HG02852 (cell line): ENCODE measurements around the gene ADARB2.

ENCODE experiments used
- ATAC-seq: cut with Tn5 transposase; IDR thresholded peaks from one replicate; pipeline ENCODE4 v1.9.1; 2021; ENCODE audit warnings: mild to moderate bottlenecking, moderate library complexity; ENCODE audit not compliant: unreplicated experiment

ADARB2 gene

DNA sequence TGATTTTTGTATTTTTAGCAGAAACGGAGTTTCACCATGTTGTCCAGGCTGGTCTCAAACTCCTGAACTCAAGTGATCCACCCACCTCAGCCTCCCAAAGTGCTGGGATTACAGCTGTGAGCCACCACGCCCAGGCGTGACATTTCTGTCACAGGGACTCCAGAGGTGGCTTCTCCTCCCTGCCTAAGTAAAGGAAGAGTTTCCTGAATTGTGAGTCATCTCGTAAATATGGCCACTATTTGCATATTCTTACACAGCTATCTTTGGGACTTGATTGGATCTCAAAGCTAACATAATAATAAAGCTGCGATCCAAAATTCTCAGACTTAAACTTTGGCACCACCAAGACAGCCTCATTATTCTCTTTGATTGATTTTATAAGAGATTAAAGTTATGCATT, 50.1 kb downstream of the ADARB2 start:
- ATAC-seq, result no peak

DNA sequence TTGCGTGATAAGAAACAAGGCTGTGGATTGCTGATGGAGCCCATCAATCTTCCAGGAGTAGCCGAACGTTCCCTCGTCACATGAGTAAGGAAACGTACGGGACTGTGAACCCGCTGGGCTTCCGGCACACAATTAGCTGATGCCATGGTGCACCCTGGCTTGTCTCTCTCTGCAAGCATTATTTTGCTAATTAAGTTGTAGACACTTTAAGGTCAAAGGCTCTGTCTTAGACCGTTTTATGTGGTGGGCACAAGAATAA, 50.9 kb downstream of the ADARB2 start:
- ATAC-seq, result no peak

DNA sequence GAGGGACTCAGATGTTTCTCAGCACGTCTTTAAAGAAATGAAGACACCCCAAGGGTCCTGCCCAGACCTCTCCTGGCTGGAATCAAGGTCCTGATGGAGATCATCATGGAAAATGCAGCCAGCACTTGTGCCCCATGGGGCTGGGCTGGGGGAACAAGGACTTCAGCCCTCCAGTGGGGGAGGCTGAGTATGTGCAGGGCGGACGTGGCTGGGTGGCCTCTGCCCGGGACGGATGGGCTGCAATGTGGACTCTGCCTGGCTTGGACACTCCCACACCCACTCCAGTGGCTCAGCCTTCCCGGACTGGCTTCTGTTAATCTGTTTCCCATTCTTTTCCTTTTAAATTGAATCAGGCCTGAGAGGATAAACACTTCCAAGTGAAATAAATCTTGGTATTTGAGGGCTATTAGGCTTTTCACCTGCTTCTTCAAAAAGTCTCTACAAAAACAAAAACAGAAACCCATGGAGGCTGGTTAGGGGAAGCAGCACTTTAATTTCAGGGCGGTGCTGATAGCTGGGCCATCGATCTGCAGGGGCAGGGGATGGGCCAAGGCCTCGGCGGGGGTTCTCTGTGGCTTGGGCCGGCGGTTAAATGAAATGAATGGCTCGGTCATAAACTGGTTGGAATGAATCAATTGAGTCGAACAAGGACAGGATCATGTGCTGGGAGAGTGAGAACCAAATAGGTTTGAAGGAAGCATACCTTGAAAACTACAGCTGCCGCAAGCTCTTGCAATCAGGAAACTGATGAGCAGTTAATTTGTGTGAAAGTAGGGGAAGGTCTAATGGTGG, 51.4 kb downstream of the ADARB2 start:
- no peak for ATAC-seq

DNA sequence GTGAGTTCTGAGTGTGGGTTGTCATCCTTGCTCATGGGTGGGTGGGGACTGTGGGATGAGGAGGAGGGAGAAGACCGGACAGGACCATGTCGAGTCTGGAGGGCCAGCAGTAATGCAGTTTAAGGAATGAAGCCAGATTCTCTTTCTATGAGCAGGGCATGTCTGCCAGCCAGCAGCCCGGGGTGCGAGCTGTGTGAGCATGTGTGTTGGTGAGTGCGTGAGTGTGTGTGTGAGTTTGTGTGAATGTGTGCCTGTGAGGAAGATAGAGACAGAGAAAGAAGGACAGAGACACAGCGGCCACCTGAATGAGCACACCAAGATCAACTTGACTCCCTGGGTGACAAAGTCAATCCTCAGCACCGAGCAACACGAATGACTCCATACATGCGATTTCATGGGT, 52.3 kb downstream of the ADARB2 start:
- ATAC-seq, result no peak

DNA sequence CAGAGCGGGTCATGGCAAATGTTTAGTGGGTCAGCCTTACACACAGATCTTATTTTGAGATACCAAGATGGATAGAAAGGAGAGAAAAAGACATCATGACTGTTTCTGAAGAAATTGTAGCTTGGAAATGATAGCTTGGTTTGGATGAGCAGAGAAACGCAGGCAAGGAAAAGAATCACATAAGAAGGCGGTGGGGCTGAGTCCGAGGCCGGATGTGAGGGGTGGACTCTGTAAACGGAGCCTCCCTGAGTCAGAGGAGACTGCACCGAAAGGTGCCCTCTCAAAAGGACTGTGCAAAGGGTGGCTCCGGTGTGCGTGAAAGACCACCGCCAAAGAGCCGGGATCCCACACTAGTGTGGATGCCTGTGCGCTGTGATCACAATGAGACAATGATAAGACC, 53.7 kb downstream of the ADARB2 start:
- no peak for ATAC-seq

DNA sequence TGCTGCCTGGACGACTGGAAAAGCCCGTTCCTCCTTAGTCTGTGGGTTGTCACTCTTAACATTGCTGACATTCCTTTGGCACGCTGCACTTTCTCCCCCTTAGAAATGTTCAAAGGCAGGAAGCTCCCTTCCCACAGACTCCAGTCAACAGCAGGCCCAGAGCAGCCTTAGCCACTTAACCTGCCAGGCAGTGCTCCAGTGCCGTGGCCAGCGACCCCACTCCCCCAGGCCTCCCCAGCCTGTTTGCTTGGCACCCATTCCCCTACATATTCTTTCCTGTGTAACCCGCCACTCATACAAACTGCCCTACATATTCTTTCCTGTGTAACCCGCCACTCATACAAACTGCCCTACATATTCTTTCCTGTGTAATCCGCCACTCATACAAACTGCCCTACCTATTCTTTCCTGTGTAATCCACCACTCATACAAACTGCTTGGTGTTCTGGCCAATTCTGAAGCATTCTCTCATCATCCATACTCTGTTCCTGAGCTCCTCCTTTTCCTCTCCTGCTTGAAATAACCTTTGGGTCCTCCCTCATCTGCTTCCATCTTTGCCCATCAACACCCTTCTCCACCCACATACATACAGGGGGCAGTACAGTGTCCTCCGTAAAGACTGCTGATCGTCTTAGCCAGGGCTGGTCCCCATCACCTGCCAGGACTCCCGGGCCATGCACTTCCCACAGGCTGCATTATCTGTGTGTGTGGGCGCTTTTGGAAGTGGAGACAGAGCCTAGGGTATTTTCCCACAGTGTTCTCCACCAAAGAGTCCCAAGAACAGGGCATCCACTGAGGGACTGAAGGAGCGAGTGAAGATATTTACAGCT, 57.3 kb downstream of the ADARB2 start:
- no peak for ATAC-seq

DNA sequence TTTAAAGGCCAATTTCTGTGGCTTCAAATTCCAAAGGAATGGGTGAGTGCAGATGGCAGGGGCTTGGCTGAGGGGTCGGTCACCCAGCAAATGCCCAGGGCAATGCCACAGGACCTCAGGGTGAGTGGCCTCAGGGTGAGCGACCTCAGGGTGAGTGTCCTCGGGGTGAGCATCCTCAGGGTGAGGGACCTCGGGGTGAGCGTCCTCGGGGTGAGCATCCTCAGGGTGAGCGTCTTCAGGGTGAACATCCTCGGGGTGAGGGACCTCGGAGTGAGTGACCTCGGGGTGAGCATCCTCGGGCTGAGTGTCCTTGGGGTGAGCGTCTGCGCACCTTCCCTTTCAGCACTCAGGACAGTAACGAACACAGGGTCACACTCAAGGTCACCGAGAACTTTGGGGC, 59.2 kb downstream of the ADARB2 start:
- ATAC-seq, result no peak

DNA sequence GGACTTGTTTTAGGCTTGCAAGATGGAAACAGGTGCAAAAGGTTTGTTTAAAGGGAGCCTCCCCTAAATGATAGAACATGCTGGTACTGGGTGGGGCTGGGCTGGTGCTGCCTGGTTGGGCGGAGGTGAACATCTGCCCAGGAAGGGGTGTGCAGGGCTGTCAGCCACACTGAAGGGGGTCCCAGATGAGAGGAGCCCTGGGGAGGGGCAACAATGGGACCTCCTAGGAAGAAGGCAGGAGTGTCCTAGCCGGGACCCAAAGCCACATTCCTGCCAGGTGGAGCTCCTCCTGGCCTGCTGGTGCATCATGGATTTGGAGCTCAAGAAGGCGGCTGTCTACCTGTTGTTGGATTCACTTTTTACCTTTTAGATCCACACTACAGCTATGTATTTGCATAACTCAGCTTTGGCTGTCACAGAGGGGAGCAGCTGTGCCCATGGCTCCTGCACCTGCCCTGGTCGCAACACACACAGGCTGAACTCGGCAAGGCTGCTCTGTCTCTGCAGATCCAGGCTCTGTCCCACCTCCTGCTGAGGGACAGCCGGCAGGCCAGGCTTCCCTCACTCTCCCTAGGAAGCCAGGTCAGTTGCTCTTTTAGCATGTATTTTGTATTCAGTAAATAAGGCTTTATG, 59.9 kb downstream of the ADARB2 start:
- no peak for ATAC-seq

DNA sequence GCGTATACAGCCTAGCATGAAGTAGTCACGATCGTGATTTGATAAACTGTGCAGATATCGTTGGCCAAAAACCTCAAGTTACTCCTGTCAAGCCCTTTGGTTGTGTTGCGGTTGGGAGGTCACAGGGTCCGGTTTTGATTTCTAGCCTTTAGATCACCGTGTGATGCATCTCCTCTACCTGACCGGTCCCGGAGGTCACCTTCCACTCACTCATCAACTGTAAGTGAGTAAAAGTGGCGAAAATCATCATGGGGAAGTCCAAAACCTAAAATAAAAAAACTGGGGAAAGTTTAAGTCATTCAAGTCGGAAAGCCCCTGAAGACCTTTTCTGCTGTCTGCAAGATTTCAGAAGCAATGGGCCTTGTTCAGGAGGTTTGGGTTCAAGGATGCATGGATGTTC, 62.8 kb downstream of the ADARB2 start:
- ATAC-seq, result peak; percentile 69

DNA sequence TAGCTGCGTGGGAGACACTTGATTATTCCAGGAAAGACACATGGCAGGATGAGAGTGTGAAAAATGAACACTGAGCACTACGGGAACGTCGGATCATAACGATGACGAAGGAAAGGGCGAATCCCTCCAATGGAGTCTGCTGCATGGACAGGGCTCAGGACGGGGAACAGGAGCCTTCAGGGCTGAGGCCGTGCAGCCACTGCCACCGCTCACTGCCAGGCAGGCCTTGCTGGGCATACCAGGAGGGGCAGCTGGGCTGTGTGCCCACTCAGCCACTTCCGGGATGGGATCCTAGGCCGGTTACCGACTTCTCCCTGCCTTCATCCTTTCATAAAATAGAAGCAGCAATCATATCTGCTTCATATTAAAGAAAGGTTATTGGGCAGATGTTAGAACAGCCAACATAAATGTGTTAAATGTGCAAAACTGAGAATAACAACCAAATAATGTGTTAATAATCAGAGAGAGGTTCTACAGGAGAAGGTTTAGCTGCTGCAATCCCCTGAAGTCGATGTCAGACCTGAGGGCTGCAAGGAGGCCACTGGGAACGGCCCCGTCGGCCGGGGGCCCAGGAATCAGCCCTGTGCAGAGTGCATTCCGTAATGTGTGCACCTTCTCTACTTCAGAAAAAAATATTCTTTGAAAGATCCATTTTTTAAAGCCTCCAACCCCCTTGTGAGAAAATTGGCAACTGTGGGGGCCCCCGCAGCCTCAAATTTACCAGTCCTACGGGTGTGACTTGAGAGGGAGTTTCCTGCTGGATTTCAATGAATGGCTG, 63.6 kb downstream of the ADARB2 start:
- ATAC-seq, result peak; percentile 11

DNA sequence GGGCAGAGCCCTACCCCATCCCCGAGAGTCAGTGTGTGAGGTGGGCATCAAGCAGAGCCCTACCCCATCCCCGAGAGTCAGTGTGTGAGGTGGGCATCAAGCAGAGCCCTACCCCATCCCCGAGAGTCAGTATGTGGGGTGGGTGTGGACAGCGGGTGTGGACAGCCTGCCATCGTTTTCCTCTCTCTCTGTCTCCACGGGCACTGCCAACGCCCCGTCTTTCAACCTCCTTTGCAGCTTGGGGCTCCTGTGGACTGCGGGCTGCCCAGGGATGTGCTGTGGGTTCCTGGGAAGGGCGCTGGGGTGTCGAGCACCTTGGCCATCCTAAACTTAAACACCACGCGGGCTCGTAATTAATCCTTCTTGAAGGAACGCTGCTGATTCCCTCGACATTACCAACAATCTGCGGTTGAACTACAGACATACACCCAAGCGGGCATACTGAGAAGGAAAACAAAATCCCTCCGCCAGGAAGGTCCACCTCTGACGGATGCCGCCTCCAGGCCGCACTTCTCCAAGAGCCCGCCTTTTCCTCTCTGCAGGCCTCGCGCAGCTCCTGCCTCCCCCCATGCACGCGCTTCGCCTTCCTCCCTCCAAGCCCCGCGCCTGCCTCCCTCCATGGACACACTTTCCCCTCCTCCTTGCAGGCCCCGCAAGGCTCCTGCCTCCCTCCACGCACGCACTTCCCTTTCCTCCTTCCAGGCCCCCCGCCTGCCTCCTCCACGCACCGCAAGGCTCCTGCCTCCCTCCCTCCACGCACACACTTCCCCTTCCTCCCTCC, 65.1 kb downstream of the ADARB2 start:
- no peak for ATAC-seq

DNA sequence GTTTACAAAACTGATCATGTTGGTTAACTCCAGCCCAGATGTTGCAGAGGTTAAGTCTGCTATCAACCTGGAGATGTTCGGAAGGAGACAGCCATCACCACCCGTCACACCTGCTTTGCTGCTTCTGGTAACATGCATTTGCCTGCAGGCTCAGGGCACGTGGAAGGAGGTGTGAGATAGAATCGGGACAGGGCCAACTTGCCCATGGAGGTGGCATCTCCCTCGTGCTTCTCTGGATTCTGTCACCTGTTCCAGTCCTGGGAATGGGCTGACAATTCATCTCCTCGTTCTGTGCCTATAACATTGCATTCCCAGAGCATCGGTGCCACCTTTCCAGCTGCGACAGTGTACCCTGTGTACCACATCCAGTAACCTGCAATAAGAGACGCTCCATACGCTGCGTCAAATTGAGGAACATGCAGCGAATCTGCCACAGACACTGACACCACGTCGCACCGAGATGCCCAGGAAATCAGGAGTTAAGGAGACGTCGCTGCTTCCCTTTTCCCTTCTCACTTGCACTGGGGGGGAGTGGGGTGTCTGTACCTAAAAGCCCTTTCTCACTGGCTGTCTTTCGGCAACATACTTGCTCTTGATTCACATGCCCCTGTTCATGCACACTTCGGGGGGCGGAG, 65.8 kb downstream of the ADARB2 start:
- ATAC-seq, result no peak

DNA sequence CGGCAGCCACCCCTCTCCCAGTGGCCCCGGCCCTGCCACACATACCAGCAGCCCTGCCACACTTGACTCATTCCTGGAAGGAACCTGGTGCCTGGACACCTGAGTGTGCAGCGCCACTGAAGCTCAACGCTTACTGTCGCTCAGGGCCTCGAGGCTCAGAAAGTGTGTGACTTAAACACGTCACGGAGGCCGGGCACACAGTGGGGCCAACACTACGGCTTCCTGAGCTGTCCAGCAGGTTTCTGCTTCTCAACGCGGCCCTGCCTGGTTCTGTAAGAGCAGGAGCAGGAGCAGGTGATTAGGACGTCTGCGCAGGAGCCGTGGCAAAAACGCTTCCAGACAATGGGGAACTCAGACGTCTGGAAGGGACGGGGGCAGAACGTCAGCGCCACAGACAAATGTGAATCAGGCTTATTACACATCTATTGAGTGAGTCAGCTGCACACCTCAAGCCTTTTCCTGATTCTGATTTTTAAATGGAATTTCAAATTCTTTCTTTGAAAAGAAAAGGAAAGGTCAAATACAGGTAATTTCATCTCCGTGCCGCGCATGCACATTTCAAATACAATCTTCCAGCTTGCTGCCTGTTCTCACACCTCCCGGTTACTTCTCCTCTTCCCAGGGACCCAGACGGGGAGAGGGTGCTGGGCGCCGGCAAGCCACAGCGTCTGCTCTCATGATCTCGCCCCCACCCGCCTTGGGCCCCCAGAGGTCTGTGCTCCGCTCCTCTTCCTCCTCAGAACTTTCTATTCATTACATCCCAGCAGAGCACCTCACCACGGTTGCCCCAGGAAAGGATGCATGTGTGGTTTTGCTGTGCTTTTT, 66.6 kb downstream of the ADARB2 start:
- ATAC-seq, result no peak

DNA sequence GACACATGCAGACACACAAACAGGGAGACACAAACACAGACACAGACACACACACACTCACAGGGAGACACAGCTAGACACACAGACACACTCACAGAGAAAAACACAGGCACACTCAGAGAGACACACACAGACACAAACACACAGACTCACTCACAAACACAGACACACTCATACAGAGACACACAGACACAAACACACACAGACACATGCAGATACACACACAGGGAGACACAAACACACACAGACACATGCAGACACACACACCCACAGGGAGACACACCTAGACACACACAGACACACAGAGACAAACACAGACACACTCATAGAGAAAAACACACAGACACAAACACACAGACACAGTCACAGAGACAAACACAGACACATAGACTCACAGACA, 67.9 kb downstream of the ADARB2 start:
- no peak for ATAC-seq

DNA sequence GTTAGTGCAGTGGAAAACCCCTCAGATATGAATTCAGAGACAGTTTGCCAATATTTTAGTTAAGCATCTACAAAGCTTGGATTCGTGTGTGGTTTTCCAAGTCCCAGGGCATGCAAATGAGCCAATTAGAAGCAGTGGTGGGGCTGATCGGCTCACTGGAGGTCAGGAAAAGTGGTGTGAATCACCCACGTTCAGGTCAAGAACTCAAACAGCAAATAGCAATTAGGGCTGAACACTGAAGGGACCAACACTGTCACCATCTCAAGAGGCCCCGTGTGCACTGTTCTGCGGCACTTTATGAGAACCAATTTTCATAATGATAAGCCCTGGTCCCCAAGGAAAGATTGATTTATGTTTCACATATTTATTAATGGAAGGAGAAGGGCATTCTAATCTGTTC, 68.9 kb downstream of the ADARB2 start:
- no peak for ATAC-seq

DNA sequence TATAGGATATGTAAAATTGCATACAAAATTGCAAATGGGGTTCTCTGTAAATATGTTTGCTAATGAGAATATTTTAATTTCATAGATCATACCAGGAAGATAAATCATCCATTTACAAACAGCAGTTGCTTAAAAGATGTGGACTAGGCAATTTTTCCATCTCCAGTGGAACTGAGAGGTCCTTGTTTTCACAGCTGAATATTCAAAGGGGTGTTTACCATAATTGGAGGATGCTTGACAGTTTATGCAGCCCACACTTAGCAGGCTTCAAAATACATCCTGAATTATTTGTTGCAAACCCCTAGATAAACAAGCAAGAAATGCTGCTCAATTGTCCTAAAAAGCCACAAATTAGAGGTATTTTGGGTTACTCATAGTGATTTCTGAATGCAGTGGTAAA, 69.9 kb downstream of the ADARB2 start:
- no peak for ATAC-seq

DNA sequence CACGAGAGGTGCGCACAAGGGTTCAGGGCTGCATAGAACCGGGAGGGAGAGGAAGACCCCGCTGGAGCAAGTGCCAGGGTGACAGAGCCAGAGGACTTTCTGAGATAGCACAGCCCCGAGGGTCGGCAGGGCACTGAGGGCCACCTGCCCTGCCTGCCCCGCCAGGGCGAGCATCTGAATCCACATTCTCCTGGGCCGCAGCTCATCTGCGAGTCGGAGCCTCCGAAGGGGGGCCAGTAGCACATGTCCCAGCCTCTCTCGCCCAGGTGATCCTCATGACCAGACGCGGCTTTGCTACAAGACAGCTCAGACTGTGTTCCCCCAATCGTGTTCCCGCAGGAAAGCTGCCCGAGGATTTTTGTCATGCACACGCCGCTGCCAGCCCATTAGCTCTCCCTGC, 71.2 kb downstream of the ADARB2 start:
- no peak for ATAC-seq

DNA sequence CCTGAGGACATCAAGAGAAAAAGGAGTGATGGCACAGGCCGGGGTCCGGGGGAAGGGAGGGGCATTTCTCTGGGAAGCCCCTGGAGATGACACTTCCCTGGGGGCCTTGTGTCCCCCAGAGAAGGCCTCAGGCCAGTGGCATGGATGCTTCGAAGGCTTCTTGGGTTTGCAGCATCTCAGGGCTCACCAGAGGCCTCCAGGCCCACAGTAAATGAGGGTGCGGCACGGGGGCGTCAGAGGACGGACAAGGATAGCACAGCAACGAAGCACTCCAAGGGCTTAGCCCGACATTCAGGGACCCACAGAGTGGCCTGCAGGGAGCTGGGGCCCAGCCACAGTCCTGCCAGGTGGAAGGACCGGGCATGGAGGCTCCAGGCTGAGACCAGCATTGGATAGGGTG, 71.6 kb downstream of the ADARB2 start:
- no peak for ATAC-seq

DNA sequence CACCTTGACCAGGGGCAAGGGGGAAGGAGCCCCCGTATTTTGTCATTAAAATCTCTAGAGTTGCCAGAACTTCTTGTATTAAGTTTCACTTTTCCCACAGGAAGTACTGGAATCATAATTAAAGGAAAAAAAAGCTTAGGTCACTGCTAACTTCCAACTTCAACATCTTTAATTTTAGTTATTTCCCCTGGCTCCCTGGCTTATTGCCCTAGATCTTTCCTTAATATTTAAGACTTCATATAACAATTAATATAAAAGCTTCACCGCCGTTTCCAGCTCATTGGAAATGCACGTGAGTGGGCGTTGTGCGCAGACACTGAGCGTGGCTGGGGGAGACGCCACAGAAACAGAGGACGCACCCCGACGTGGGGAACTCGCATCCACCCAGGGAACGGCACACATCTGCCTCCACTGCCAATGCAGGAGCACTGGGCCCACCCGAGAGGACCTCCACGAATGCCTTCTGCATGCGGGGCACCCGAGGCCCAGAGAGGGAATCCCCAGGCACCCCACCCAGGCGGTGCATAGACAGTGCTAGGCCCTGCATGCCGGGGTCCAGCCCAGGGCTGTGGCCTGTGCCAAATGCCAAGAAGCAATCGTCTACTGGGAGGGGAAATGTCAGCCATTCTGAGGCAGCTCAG, 72.2 kb downstream of the ADARB2 start:
- ATAC-seq, result no peak
